GM21381 (cell line): Measurements from ENCODE around the gene ALPL.

ENCODE experiments used
- ATAC-seq: cut with Tn5 transposase; IDR thresholded peaks from one replicate; pipeline ENCODE4 v1.9.1; 2021; ENCODE audit warnings: mild to moderate bottlenecking, moderate library complexity; ENCODE audit not compliant: unreplicated experiment

Gene ALPL

DNA sequence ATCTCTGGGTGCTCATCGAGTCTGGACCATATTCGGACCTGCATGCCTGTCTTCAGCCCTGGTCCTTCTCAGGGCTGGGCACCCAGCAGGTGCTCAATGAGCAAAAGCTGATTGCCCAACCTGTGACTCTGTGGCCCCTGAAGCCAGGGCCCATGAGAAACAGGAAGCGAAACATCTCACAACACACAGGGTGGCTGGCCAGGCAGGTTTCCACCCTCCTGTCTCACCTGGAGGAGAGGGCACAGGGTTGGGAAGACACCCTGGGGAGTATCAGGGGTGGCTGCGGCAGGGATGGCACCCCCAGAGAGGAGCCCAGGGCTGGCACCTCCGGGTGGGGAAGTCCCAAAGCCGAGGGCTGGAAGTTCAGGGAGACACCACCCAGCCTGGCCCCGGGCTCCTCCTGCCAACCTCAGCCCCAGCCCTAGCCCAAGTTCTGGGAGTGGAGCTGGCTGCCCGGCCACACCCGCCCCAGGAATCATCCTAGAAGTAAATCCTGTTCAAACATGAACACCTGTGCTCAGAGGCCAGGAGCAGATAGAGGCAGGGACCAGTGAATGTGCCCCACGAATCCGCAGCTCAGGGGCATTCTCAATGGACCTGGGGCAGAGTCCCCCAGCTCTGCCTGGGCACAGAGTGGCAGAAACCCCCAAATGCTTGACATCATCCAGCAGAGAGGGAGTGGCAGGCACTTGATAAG lies 105.3 kb downstream of the ALPL start:
- no peak for ATAC-seq

DNA sequence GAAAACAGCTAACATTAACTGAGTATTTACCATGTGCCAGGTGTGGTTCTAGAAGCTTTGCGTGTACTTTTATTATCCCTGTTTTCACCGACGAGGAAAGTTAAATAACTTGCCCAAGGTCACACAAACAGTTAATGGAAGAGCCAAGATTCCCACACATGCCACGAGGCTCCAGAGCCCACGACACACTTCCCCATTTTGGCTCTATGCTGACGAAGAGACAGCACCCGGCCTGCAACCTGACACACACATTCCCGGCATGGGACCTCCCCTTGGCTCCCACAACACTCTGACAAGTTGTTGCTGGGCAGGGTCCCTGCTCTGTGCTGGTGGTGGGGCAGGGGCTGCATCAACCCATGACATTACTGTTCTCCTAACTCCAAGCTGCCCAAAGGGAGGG lies 107.1 kb downstream of the ALPL start:
- ATAC-seq, result no peak

DNA sequence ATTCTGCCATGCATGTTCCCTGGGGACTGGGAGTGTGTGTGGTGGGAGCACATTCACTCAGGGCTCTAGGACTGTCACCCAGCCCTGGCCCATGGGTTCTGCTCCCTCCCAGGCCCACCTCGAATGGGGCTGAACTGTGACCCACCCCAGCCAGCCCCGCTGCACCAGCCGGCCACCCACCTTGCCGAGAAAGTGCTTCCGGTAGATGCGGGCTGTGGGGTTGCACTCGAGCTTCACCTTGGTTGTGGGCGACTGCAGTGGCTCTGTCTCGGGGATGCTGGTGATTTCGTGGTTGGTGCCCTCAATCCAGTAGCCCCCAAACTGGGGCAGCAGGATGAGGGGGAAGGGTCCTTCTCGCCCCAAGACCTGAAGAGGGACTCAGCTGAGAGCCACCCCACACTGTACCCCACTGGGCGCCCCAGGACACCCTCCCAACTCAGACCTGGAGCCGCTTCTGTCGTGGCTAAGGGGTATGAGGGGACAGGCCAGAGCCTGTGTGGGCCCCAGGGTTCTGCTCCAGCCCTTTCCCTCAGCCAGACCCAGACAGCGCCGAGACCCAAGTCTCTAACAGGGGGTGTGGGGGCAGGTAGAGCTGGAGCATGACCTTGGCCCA lies 108.0 kb downstream of the ALPL start:
- no peak for ATAC-seq

DNA sequence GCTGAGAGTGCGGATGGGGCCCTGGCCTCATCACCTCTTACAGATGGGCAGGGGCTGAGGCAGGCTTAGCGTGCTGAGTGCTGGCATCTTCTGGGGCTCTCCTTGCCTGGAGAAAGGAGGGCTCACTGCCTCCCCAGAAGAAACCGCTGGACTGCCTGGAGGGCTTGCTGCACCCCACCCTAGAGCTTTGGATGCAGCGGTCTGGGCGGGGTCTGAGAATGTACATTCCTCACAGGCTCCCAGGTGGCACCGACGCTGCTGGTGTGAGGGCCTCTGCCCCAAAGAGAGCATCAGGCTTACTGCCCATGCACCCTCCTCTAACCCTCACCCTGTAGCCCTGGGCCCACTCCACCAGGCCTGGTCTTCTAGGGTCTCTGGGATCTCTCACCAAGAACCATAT lies 108.8 kb downstream of the ALPL start:
- no peak for ATAC-seq

DNA sequence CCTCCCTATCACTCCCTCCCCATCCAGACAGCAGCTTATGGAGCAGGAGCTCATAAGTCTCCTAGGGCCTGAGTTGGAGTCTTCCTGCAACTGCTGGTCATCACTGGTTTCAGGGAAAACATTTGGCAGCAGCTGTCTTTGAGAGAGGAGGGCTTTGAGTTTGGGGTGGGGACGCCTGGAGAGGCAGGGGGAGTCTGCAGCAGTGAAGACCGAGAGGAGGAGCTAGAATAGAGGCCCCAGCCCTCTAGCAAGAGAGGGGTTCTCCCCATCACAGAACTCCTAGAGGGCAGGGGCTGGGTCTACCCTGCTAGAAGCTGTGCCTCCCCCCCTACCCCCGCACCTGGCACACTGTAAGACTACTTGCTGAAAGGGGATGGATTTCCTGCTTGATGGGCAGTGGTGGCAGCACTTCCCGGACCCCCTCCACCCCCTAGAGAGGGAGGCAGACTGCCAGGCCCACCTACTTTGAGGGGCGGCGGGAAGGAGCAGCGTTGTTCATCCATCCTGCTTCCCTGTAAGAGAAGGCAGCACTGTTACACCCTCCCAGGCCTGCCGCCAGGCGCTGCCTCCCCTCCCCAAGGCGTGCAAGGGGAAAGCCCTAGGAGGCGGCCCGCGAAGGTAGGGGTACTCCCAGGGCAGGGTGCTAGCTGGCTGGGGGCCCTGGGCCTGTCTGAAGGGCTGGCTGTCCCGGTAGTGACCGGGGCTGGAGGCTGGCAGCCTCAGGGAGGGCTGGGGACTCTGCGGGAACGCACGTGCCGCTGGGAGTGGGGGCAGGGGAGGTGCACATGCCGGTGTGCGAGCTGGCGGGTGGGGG lies 109.5 kb downstream of the ALPL start:
- no peak for ATAC-seq

DNA sequence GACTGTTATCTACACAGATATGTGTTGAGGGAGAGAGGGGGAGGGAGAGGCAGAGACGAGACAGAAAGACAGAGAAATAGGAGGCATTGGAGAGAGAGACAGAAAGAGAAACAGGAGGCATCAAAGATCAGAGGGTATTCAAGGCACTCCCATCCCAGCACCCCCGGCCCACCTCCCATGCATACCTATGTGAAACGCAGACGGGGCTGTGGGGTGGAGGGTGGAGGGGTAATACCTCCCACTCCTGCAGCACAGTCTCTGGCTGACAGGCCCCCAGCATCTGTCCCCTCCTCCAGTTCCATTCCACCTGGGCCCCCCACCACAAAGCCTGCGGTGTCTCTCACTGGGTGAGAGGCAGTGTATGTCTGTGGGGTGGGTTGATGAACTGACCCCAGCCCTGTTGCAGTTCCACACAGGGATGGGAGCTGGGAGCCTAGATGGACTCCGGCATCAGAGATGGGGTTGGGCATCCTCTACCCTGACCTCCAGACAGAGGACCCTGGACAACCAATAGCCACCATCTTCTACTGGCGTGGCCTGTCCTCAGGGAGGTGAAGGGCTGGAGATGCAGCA lies 110.2 kb downstream of the ALPL start:
- no peak for ATAC-seq

DNA sequence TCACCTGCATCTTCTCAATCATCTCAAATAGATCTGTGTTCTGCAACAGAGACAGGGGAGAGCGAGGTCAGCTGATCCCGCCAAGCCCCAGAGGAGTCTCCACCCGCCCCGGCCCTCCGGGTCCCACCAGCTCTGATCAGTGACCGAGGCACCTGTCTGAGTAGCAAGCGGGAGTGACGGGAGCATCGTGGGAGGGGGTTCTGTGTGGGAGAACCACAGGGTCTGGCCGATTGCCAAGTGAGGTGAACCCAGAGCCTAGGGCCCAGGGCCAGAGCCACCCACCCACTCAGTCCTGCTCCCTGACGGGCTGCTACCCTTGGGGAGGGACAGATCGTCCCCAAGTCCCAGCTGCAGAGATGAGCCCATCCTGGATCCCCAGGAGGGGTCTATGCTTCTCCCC lies 110.8 kb downstream of the ALPL start:
- ATAC-seq, result no peak

DNA sequence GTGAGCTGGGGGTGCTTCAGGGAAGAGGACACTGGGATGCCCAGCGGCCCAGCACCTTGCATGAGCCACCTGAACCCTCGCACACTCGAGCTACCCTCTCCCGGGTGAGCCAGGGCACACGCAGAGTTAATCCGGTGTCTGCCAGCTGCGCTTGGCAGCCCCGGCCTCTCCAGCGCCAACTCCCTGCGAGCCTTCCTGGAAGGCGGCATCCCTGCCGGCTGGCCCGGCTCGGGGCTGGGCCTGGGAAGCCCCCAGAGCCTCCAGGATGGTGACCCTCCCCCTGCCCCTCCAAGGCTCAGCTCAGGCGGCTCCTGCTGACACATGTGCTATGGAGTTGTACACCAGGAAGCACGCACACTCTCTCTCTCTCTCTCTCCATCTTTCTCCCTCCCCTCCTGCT lies 111.3 kb downstream of the ALPL start:
- ATAC-seq, result no peak

DNA sequence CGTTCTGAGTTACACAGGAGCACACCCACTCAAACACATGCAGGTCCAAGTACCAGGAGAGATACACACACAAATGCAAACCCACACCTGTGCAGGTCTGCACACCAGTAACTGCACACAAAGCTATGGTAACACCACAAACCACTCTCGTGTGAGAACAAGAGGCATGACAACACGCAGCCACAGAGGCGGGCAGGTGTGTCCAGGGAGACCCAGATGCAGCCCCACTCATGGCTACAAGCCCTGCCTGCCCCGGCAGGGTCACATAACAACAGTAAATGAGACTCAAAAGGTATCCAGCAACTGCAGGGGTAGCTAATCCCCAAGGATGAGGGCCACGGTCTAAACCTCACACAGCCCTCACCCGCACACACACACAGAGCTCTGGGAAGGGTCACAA lies 111.8 kb downstream of the ALPL start:
- no peak for ATAC-seq

DNA sequence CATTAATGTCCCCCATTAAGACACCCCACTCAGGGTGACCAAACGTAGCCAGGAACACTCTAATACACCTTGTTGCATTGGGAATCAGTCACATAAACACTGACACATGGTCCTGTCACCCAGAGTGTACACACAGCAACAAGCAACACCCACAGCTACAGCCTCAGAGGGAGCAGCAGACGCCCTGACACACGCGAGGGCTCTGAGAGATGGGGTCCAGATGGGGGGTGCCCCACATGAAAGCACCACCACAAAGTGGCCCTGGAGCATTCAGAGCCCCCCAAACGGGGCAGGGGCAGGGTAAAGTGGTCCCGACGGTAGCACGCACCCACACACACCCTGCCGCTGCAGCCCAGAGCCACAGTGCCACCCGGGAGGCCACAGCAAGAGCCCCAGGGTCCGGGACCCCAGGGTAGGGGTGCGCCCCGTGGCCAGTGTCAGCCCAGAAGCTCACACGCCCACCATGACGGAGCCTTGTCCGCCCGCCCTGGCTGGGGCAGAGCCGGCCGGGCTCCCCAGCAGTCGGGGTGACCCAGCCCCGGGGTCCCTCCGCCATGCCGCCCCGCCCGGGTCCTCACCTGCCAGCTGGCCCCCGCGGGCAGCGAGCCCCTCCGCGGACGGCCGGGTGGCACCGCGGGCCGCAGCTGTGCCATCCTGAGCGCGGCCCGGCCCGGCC lies 112.7 kb downstream of the ALPL start:
- ATAC-seq, result no peak

DNA sequence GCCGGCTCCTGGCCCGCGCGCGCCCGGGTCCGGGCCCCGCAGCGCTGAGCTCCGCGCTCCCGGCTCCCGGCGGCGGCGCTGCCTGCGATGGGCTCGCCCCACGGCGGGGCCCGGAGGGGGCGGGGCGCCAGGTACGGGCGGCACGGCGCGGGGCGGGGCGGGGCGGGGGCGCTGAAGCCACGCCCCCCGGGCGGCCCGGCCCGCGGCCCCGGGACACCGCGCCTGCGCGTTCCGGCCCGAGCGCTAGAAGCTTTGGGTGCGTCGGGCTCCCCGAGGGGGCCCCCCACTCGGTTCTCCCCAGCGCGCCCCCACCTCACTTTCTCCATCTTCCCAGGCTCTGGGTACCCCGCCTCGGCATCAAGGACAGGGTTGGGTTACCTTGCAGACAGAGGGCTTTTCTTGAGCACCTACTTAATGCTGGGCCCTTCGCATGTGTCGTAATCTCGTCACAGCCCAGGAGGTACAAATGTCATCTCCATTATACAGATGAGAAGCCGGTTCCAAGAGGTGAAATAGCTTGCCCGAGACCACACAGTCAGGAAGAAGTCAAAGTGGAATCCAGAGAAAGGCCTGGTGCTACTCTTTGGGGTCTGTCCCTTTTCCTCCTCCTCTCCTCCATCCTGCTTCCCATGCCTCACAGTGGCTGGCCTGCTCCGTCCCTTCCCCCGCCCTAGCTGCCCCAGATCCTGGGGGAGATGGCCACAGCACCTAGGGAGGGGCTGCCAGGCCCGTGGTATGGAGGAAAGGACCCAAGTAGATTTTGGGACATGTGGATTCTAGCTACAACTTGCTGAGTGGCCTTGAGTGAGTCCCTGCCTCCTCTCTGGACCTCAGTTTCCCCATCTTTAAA lies 113.5 kb downstream of the ALPL start:
- ATAC-seq, result no peak

DNA sequence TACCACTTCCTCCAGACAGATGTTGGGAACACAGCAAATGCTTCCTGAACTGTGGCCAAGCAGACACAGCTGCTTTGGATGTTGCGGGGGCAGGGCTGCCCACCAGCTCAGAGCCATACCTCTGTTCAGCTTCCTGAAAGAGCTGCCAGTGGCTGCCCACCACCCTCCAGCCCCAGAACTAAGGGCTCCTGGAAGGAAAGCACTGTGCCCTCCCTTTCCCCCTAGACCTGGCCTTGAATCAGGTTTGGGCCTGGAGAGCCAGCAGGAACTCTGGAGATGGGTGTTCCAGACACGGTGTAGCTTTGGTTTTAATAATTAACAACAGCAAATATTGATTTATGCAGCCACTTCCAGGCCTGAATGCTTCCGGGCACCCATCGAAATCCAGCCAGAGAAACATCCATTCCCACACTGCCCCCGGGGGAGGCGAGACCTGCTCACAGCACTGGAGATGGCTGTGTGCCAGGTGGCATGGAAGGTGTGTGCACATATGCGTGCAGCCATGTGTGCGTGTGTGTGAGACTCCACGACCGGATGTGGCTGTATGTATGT lies 114.3 kb downstream of the ALPL start:
- ATAC-seq, result no peak

DNA sequence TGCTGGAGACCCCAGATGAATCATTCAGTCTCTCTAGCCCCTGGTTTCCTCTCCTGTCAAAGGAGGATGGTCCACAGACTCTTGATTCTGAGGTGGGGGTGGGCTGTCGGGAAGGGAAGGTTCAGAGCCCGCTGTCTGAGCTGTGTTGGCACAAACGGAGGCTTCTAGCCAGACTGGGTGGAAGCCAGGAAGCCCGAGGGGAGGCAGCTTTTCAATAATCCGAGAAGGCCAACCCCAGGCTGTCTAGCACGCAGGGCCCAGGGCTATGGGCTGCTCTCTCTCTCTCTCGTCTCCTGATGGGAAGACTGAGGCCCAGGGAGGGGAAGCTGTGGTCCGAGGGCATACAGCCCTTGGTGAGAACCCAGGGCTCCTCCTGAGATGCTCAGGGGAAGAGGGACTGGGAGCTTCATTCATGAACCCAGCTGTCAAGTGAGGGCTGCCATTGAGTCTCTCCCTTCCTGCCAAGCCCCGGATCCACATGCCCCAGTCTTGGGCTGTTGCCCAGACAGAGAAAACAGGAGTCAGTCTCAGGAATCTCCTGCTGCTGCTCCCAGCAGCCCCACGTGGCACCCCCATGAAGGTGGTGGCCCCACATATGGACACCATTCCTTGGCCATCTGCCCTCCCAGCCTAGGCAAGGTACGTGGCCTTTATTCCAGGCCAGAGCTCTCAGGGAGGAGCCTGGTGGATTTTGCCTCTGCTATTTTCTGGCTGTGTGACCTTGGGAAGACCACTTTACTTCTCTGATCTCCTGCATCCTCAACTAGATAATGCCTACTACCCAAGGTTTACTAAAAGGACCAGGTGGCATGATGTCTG lies 115.6 kb downstream of the ALPL start:
- ATAC-seq, result no peak

DNA sequence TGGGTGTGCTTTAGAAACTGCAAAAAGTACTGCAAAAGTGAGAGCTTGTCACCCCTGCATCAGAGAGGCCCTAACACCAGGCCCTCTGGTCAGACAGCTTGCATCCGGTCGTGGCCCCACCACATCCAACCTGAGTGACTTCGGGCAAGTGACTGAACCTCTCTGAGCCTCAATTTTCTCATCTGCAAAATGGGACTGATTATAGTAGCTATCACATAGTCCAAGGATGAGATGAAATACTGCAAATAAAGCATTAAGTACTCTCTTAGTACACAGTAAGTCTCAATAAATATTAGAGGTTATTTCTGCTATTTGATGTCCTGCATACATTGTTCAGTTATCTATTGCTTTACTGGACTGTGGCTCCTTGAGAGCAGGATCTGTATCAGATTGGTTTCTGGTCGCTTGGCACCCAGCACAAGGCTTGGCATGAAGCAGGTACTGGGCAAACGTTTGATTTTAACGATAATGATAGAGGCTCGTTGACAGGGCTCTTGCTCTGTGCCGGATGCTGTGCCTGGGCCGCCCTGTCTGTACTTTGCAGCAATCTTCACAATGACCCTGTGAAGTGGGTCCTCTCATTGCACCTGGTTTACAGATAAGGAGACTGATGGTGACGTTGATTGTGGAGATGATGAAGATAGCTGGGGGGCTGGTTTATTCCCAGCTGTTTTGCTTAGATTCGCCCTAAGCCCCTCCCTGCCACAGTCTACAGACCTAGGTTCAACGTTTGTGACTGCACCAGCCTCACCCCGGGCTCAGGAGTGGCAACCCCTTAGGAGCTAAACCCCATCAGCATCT lies 116.4 kb downstream of the ALPL start:
- ATAC-seq, result no peak

DNA sequence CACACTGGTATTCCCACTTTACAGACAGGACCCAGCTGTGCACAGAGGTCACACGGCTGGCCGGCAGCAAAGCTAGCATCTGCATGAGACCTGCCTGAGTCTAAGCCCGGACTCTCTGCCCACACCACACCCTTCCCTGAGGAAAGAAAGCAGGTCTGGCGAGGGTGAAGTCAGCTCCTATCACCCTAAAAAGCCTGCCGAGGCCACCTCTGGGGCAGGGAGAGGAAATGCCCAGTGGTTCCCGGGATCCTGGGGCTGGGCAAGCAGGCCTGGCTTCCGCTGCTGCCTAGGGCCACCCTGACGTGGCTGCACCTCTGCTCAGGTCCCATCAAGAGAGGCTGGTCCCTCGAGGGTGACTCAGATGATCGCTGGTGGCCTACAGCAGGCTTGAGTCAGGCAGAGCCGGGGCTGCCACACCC lies 117.7 kb downstream of the ALPL start:
- ATAC-seq, result no peak
